ENCODE data around the gene ANKRD55.
"Not testable (repeated sequence)": the region's sequence is repeated elsewhere in the genome, so short reads cannot be mapped to it uniquely, and the experiment has no call there.

The ANKRD55 gene

DNA sequence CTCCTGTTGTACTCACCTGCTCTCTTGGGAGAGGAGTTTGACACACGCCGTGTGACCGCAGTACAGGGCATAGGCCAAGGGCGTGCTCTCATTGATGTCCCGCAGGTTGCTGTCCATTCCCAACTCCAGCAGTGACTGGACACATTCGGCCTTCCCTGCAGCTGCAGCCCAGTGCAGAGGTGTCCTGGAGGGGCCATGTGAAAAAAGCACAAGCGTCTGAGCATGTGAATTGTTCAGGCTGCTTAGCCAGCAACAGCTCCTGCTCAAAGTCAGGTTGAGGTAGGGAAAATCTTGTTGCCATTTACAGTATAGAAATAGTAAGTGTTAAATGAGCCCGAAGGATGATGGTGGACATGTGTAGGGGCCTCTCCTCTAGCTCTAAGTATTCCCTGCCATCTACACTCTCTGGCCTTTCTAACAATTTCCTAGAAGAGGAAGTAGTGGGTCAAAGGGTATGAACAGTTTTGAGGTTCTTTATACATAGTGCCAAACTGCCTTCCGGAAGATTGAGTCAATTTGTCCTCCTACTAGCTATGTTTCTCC, 116.5 kb downstream of the ANKRD55 start:
- FAIRE-seq (no peak), DNase-seq (ENCODE audit: extremely low spot score, insufficient read length, low read depth) (no peak)

DNA sequence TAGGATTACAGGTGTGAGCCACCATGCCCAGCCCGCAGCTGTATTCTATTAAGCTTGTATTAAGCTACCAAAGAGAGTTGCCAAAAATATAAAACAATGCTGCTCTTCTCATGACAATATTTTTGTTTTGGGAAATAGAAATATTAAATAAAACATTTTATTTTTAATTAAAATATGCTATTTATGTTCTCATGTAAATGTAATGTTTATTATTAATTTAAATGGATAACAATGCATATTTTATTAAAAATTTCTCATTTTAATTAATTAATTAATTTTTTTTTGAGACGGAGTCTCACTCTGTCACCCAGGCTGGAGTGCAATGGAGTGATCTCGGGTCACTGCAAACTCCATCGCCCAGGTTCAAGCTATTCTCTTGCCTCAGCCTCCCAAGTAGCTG, 117.5 kb downstream of the ANKRD55 start:
- DNase-seq (ENCODE audit: extremely low spot score, insufficient read length, low read depth) (no peak), FAIRE-seq (no peak)

DNA sequence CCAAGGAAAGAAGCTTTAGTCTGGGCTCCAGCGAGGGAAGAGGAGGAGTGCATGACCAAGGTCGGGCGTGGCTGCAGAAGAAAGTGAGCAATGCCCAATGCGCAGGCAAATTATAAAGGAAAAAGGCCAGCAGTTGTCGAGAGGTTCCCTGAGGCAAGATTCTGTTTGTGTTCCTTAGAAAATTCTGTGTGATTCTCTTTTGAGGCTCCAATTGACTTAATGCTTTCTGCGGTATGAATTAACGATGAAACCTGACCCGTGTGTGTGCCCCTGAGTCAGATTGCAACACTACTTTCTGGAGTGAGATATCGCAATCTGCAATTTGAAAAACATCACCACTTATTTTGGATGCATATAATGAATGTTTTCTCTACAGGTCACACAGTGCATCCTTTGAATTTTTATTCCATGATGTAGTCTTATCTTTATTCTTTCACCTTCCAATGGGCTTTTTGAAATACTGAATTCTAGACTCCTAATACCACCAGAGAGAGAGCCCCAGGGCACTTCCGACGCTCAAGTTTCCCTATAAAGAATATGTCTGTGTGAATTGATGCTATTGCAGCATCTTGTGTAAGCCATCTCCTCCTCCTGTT, 120.5 kb downstream of the ANKRD55 start:
- DNase-seq (ENCODE audit: extremely low spot score, insufficient read length, low read depth) (no peak), FAIRE-seq (no peak)

DNA sequence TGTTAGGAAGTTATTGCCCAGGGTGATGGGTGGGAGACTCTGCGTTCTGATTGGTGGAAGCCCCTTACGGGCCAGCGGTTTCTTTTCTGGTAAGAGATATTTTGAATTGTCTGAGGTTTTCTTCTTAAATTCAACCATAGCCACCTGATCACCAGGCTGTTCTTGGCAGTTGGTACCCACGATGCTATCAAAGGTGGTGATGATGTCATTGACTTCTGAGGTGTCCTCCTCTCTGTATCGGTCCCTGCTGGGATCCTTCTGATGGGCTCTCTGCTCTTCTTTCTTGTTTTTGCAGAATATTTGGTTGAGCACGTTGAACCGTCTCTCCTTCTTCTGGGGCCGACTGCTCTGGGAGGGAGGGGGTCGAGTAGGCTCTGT, 121.7 kb downstream of the ANKRD55 start:
- no peak for DNase-seq (ENCODE audit: extremely low spot score, insufficient read length, low read depth)
- no peak for FAIRE-seq

DNA sequence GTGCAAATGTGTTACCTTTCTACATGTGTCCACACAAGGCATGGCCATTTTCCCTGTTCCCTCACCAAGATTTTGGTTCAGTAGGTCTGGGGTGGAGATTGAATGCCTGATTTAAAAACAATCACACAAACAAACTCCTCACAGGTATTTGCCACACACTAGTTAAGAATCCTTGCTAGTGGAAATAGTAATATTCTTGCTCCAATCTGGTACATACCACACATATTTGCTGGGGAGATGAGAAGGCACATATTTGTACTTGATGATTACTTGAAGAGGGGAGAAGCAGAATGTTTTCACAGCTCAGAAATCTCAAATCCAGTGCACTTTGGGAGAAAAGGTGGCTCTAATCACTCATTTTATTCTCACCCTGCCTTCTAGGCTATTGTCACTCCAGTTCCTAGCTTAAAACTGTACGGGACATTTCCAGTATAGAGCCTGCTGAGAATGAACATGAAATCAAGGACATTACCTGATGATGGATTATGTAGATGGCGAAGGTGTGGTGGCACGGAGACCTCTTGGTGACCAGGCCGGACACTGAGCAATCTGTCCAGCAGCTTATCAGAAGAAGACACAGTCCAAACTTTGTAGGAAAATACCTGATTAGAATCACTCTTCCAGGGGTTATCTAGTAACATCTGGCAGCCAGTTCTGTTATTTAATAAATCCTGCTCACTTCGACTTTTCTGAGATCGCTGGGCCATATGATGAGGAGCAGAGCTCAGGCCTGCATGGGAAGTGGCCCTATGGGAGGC, 122.3 kb downstream of the ANKRD55 start:
- no peak for FAIRE-seq
- DNase-seq (ENCODE audit: extremely low spot score, insufficient read length, low read depth): no peak

DNA sequence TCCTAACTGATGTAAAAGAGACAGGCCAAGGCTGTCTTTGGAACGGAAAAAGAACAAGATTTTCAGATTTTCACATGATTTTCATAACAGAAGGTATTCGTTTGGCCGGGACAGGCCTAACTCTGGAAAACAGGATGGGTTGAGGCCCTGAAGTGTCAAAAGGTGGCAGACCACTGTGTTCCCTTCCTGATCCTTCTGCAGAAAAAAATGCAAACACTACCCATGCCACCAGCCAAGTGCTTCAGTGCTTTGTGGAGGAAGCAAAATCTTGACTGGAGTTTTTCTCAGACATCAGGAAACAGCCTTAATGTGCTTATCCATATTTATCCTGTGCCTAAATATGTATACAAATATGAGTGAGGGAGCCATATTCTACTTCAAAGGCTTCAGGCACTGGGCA, 124.9 kb downstream of the ANKRD55 start:
- FAIRE-seq (no peak), DNase-seq (ENCODE audit: extremely low spot score, insufficient read length, low read depth) (no peak)

DNA sequence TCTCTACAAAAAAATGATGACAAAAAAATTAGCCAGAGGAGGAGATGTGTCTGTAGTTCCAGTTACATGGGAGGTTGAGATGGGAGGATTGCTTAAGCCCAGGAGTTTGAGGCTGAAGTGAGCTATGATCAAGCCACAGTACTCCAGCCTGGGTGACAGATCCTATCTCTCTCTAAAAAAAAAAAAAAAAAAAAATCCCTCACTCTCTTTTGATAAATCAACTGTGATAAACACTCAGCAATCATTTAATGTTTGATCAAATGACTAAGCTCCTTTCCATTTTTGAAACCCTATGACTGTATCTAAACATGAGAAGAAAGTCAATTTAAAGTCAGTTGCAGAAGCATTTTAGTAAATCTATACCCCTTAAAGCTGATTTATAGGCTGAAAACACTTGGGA, 126.3 kb downstream of the ANKRD55 start:
- FAIRE-seq: no peak

DNA sequence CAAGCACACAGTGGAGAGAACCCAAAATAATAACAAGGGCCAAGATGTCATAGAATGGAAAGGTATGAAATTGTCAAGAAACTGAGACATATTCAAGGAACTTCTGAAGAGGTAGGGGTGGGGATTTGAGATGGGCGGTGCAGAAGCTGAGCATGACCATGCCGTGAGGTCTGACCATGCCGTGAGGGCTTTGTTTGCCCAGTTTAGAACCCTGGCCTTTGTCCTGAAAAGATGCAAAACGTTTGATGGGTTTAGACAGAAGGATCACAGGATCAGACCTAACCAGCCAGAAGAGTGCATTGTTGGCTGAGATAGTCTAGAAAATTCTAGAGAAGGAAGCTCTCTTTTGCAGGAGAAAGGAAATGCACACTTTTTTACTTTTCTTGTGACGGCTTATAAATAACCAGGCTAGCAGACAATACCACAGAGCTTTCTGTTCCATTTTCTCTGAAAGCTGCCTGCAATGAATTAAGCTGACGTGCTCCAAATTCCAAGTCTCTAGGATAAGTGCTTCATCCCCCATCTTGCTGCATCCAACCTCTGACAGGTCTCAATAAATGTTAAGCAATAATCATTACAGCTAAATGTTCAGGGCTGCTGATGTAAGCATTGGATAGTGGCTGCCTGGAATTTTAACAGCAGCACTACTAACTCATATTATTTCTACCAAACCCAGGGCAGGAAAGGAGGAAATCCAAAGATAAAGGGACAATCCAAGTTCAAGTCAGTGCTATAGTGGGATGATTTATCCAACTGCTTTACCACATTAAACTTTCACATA, 127.4 kb downstream of the ANKRD55 start:
- DNase-seq (ENCODE audit: extremely low spot score, insufficient read length, low read depth) (no peak), FAIRE-seq (peak; percentile 75)

More for the DNA sequence above, 126.3 kb downstream of the ANKRD55 start:
- DNase-seq (ENCODE audit: extremely low spot score, insufficient read length, low read depth): no peak

DNA sequence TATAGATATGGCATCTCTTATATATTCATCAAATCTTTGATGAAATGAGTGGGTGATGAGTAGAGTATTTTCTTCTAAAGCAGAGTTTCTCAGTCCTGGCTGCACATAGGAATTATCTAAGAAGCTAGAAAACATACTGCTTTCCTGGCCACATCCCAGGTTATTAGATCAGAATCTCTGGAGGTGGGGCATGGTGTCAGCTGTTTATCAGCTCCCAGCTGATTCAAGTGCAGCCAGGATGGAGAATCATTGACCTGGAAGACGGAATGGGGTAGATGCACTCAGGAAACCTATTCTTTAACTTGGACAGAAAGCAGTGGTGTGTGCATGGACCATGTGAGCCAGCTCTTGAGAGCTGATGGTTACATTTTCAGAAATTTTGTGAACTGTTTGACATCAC, 130.2 kb downstream of the ANKRD55 start:
- DNase-seq (ENCODE audit: extremely low spot score, insufficient read length, low read depth): no peak
- FAIRE-seq: peak; percentile 21

DNA sequence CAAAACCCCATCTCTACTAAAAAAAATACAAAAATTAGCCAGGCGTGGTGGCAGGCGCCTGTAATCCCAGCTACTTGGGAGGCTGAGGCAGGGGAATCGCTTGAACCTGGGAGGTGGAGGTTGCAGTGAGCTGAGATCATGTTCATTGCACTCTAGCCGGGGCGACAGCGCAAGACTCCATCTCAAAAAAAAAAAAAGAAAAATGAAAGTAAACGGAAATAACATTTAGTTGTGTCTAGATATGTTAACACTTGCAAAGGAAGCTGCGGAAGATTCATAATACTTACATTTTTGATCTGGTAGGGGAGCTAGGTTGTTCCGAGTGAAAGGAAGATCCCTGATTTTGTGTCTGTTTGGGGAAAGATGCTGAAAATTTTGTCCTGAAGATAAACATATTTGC, 130.9 kb downstream of the ANKRD55 start:
- not testable (repeated sequence) for DNase-seq (ENCODE audit: extremely low spot score, insufficient read length, low read depth); FAIRE-seq

DNA sequence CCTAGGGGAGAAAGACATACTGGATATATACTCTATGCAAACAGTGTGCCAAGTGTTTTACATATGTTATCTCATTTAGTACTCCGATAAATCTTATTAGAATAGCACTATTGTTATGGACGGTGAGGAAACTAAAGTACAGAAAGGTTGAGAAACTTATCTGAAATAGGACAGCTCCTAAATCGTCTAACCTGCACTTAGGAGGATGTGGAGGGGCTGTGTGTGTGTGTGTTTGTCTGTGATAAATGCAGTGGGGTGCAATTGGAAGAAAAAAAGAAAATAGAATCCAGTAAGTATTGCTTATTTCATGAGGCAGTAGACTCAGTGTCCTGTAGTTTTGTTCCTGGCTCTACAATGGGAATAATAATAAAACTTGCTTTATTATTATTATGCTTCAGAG, 131.9 kb downstream of the ANKRD55 start:
- no peak for DNase-seq (ENCODE audit: extremely low spot score, insufficient read length, low read depth)
- FAIRE-seq: no peak

DNA sequence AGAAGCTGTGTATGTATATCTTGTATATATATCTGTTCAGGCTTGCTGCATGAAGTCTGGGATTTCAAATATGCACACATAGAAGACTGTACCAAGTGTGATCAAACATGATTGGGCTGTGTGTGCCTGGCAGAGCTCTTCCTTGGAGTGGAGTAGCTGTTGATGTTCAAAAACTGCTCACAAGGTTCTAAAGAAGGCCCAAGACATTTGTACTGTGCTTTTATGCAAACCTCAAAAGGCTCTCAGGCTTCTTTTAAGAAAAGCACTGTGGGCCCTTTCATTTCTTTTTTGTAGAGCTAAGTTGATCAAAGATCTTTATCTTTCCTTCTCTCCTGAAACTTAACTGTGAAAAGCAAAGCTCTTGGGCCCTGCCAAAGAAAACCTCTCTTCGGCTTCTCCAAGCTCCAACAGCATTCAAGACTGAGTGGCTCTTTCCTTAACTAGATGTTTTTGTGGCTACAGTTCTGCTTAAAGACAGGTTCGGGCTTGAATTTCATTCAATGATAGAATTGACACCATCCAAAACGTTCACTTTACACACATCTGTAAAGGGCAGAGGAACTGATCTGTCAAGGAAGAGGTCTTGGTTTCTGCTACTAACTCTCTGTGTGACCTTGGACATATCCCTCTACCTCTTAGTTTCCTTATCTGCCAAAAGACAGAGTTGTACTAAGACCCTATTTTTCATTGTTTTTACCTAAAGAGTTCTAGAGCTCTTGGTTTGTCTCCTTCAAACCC, 132.5 kb downstream of the ANKRD55 start:
- no peak for FAIRE-seq
- DNase-seq (ENCODE audit: extremely low spot score, insufficient read length, low read depth): no peak

DNA sequence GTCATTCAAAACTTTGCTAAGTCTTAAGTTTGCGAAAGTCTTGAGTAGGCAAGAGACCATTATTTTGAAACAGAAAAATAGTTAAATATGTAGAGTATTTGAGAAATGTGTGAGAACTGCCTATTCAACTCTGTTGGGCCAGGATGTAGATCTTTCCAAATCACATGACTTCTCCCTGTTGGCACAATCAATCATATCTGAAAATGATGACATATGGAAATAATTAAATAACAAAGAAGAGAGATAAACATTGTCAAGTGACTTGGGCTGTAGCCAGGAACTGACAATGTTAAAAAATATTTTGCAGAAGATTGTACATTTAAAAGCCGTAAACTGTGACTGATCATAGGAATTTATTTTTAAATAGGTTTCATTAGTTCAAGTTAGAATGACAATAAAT, 133.8 kb downstream of the ANKRD55 start:
- FAIRE-seq (no peak), DNase-seq (ENCODE audit: extremely low spot score, insufficient read length, low read depth) (no peak)

DNA sequence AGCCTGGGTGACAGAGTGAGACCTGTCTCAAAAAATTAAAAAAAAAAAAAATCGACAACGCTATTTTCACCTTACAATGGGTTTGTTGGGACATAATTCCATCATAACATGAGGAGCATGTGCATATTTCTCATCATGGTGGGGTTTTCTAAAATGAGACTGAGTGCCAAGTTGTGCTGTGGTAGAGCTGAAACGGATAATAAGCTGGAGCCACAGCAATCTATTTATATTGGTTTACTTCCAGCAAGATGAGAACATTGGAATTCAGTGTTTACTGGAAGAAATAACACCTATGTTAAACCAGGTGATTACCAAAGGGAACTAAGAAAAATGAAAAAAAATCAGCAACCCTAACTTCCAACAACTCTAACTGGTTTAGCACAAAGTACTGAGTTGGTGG, 136.1 kb downstream of the ANKRD55 start:
- DNase-seq (ENCODE audit: extremely low spot score, insufficient read length, low read depth) (no peak), FAIRE-seq (no peak)

DNA sequence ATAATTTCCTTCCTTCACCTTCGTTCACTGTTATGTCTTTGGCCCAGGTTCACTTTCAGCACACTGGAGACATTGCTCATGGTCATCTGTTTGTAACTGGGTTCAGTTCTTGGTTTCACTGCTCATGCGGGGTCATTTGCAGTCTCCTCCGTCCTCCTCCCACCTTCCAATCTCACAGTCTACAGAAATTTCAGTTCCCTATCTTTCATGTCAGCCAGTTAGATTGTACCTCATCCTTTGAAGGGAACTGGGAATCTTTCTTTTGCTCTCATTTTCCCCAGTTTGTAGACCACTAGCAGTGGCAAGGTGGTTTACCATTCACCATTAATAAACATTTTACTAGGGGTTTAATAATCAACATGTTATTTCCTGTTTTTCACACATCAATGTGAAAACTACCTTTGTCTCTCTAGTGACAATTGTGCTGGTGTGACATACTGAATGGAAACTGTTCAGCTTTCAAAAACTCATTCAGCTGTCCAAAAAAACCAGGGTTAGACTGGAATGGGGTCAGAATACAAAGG, 137.5 kb downstream of the ANKRD55 start:
- DNase-seq (ENCODE audit: extremely low spot score, insufficient read length, low read depth) (no peak), FAIRE-seq (peak; percentile 96)

DNA sequence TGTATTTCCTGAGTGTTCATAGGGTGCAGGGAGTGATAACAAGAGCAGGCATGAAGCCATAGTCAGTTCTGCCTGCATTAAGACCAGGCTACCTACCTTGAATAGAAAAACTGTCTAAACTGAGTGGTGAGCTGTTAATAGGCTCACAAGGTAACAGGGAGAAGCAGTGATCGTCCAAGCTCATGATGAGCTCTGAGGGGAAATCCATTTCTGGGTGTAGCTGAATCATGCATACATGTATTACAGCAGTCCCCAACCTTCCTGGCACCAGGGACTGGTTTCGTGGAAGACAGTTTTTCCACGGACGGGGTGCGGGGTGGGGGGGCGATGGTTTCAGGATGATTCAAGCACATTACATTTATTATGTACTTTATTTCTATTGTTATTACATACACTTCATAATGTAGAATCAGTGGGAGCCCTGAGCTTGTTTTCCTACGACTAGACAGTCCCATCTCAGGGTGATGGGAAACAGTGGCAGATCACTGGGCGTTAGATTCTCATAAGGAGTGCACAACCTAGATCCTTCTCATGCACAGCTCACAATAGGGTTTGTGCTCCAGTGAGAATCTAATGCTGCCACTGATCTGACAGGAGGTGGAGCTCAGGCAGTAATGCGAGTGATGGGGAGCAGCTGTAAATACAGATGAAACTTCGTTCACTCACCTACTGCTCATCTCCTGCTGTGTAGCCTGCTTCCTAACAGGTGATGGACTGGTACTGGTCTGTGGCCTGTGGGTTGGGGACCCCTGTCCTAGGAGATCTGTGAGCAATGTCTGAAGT, 138.4 kb downstream of the ANKRD55 start:
- peak; percentile 67 for FAIRE-seq
- DNase-seq (ENCODE audit: extremely low spot score, insufficient read length, low read depth): no peak

DNA sequence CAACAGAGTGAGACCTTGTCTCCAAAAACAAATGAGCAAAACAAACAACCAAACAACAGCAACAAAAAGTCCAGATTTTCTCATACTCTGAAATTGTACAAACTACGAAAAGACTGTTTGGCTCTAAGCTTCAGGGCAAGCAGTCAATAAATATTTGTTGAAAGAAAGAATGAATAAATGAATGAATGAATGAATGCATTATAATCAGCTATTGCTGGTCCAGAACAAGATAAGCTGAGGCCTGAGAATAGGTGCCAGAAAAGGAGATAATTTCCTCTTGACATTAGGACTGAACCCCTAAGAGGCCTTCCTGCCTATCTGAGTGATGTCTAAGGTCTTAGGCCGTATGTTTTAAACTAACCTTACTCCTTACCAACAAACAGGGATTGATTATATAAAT, 139.2 kb downstream of the ANKRD55 start:
- FAIRE-seq (no peak), DNase-seq (ENCODE audit: extremely low spot score, insufficient read length, low read depth) (no peak)

DNA sequence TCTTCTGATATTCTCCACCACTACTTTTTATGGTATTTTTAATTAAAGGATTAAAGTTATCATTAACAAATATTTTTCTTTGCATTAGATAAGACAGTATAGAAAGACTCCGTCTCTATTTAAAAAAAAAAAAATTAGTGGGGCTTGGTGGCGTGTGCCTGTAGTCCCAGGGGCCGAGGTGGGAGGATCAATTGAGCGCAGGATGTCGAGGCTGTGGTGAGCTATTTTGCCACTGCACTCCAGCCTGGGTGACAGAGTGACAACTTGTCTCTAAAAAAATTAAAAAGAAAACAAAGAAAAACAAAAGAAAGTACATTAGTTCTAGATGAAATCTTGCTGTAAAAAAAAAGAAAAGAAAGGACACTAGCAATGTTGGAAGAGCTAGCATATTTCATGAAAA, 141.0 kb downstream of the ANKRD55 start:
- DNase-seq (ENCODE audit: extremely low spot score, insufficient read length, low read depth) (no peak), FAIRE-seq (no peak)

DNA sequence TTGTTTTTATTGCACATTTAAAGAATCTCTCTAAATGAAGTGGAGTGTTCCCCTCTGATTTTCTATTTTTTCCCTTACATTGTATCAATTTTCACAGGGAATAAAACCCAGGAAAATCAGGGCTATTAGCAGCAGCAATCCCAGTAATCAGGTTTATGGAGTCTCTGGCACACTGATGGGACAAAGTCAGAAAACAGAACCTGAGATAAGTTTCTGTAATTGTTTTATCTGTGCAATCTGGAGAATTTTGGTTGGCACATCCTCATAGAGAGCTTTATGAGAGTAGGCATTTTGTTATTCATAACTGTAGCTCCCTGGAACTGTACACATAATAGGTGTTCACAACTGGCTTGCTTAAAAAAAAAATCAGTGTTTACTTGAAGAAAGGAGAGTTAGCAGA, 141.5 kb downstream of the ANKRD55 start:
- FAIRE-seq: no peak
- no peak for DNase-seq (ENCODE audit: extremely low spot score, insufficient read length, low read depth)
